Astrocyte (in vitro differentiated cells and primary cell): ENCODE measurements around the gene LINS1.

ENCODE experiments used
- CTCF ChIP-seq: IDR thresholded peaks from 2 replicates; pipeline ENCODE4 v1.5.1; 2011; ENCODE audit warnings: low read depth, mild to moderate bottlenecking, inconsistent platforms, low read length, moderate library complexity; ENCODE audit not compliant: insufficient read depth
- EZH2 ChIP-seq: IDR thresholded peaks from 2 replicates; pipeline ENCODE4 v1.6.1; 2012; ENCODE audit warnings: mild to moderate bottlenecking, low read length, inconsistent platforms; ENCODE audit not compliant: insufficient read depth

- TF ChIP-seq CTCF (no peak), EZH2 (no peak)
These were observed 30.3 kb downstream of the LINS1 start for GRCh38 chr15:100571592-100572167.
